Panc1 (cell line): ENCODE data around the gene SLC16A8.

Experiments
- TF ChIP-seq, protein P1 (sequence below): fragments of 450-650 bp; IDR thresholded peaks from 2 replicates; pipeline ENCODE4 v1.5.1; 2017; ENCODE audit warnings: mild to moderate bottlenecking
- TF ChIP-seq, protein P2 (sequence below), 2 experiments: IDR thresholded peaks; 2 replicates each; pipeline ENCODE4 v1.6.1; 2011 to 2012; ENCODE audit warnings: low read depth in 2 of 2, control low read depth in 1 of 2, low read length in 1 of 2, mild to moderate bottlenecking in 1 of 2, moderate library complexity in 1 of 2; ENCODE audit not compliant: insufficient read depth in 1 of 2

DNA sequence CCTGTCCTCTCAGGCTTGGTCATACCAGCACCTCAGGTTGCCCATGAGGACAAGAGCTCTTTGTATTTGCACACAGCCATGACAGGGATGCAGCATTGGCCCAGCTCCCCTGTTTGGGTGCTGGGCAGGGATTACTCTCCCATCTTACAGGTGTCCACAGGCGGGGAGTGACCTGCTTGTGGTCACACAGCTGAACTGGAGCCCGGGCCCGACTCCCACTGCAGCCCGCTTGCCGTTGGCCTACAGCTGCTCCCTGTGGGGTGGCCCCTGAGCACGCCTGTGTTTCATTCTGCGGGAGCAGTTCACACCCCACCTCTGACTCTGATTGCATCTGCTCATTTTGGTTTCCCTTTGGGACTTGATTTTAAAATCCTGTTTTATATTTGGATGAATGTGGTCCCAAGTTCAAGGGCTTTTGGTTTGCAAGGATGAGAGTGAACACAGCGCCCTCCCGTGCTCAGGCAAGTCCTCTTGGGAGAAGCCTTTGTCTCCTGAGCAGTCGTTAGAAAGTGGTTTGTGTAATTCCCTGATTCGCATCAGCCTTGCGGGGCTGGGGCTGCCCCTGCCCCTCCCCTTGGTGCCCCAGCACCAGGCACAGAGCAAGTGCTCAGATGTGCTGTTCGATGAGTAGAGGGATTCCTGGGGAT is 17.5 kb downstream of the SLC16A8 start:
- TF ChIP-seq, protein P1, sequence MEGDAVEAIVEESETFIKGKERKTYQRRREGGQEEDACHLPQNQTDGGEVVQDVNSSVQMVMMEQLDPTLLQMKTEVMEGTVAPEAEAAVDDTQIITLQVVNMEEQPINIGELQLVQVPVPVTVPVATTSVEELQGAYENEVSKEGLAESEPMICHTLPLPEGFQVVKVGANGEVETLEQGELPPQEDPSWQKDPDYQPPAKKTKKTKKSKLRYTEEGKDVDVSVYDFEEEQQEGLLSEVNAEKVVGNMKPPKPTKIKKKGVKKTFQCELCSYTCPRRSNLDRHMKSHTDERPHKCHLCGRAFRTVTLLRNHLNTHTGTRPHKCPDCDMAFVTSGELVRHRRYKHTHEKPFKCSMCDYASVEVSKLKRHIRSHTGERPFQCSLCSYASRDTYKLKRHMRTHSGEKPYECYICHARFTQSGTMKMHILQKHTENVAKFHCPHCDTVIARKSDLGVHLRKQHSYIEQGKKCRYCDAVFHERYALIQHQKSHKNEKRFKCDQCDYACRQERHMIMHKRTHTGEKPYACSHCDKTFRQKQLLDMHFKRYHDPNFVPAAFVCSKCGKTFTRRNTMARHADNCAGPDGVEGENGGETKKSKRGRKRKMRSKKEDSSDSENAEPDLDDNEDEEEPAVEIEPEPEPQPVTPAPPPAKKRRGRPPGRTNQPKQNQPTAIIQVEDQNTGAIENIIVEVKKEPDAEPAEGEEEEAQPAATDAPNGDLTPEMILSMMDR = no peak
- TF ChIP-seq, protein P2, sequence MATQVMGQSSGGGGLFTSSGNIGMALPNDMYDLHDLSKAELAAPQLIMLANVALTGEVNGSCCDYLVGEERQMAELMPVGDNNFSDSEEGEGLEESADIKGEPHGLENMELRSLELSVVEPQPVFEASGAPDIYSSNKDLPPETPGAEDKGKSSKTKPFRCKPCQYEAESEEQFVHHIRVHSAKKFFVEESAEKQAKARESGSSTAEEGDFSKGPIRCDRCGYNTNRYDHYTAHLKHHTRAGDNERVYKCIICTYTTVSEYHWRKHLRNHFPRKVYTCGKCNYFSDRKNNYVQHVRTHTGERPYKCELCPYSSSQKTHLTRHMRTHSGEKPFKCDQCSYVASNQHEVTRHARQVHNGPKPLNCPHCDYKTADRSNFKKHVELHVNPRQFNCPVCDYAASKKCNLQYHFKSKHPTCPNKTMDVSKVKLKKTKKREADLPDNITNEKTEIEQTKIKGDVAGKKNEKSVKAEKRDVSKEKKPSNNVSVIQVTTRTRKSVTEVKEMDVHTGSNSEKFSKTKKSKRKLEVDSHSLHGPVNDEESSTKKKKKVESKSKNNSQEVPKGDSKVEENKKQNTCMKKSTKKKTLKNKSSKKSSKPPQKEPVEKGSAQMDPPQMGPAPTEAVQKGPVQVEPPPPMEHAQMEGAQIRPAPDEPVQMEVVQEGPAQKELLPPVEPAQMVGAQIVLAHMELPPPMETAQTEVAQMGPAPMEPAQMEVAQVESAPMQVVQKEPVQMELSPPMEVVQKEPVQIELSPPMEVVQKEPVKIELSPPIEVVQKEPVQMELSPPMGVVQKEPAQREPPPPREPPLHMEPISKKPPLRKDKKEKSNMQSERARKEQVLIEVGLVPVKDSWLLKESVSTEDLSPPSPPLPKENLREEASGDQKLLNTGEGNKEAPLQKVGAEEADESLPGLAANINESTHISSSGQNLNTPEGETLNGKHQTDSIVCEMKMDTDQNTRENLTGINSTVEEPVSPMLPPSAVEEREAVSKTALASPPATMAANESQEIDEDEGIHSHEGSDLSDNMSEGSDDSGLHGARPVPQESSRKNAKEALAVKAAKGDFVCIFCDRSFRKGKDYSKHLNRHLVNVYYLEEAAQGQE (IDR thresholded peaks at IDR 0.05; ENCODE audit: insufficient read depth in 1 of 2, low read depth in 2 of 2, low read length in 1 of 2) = no peak
